ENCODE results near the gene CTTN. TPM values are rescaled to one million over a fixed set of nuclear protein-coding genes. Genes with fewer than 3 reads are reported as not detected.

Gene CTTN
- total RNA-seq, 1 experiment from 2014 or later: 224 TPM

DNA sequence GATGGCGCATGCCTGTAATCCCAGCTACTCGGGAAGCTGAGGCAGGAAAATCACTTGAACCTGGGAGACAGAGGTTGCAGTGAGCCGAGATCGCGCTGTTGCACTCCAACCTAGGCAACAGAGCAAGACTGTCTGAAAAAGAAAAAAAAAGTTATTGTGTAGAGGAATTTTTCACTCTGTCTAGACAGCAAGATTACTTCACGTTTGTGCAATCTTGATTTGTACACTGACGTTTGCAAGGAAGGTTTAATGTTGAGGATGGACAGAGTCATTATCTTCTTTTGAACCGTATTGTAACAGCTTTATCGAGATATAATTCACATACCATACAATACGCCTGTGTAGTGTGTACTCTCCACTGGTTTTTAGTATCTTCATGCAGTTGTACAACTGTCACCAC is 3.7 kb downstream of the CTTN start:
- H4K20me1 ChIP-seq (ENCODE audit: control insufficient read depth, insufficient read depth, insufficient read length): no peaks in the 10 kb centered on the region

More for the DNA sequence above, 3.7 kb downstream of the CTTN start:
- no peak overlapping the region for H3T11ph ChIP-seq (ENCODE audit: low read length)
- no peak overlapping the region for H4K5ac ChIP-seq (ENCODE audit: insufficient read length, low read depth, low read length)
- Mint-ChIP-seq H3K36me3 (ENCODE audit: insufficient read depth in 1 of 3, low read depth in 3 of 3) (peaks cover 11 to 32% (median 21%) of the 10 kb centered on the region in 3 experiments; a peak in 6 of 7 replicates), H3K4me3 (no peak overlapping the region), H3K27ac (peak overlapping the region in 1 of 3 experiments; percentile 65; a peak in 3 of 7 replicates), H3K27me3 (ENCODE audit: low read depth) (no peaks in the 10 kb centered on the region), H3K9me3 (no peaks in the 10 kb centered on the region), H3K4me1 (peaks cover 25 to 26% of the 10 kb centered on the region in 2 experiments)
- DNase-seq: no peak
- H4K8ac ChIP-seq (replicated peaks; ENCODE audit: insufficient read length, low read depth, low read length): no peak overlapping the region
- H3K4ac ChIP-seq (ENCODE audit: low read depth, low read length): no peak overlapping the region
- peaks cover 17% of the 10 kb centered on the region for H3K23me2 ChIP-seq (ENCODE audit: insufficient read length, low read depth, low read length, poor library complexity, severe bottlenecking)
- TF ChIP-seq, protein P1, sequence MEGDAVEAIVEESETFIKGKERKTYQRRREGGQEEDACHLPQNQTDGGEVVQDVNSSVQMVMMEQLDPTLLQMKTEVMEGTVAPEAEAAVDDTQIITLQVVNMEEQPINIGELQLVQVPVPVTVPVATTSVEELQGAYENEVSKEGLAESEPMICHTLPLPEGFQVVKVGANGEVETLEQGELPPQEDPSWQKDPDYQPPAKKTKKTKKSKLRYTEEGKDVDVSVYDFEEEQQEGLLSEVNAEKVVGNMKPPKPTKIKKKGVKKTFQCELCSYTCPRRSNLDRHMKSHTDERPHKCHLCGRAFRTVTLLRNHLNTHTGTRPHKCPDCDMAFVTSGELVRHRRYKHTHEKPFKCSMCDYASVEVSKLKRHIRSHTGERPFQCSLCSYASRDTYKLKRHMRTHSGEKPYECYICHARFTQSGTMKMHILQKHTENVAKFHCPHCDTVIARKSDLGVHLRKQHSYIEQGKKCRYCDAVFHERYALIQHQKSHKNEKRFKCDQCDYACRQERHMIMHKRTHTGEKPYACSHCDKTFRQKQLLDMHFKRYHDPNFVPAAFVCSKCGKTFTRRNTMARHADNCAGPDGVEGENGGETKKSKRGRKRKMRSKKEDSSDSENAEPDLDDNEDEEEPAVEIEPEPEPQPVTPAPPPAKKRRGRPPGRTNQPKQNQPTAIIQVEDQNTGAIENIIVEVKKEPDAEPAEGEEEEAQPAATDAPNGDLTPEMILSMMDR (conservative IDR thresholded peaks at IDR 0.05): no peak
- H3K4me2 ChIP-seq (ENCODE audit: insufficient read depth, insufficient read length, low read length): no peak overlapping the region
- H3K18ac ChIP-seq (ENCODE audit: insufficient read length, low read depth, low read length): no peak overlapping the region
- H3K56ac ChIP-seq (ENCODE audit: insufficient read length, low read depth, low read length): no peak overlapping the region
- no CpG with 5 or more reads among the region's 10 CpGs for WGBS (ENCODE audit: extremely low coverage, insufficient read length, low lambda C conversion rate)
- no peak overlapping the region for H3K23ac ChIP-seq (ENCODE audit: insufficient read length, low read depth, low read length)
- peaks cover 2% of the 10 kb centered on the region for H3K79me1 ChIP-seq (ENCODE audit: insufficient read depth, low read depth, low read length, poor library complexity, severe bottlenecking)
- no peak overlapping the region for H2BK120ac ChIP-seq (ENCODE audit: low read depth, low read length, poor library complexity, severe bottlenecking)
- no peak overlapping the region for H4K91ac ChIP-seq (ENCODE audit: insufficient read length, low read depth, low read length)
- H3K27me3 ChIP-seq (ENCODE audit: insufficient read depth, low read length): no peaks in the 10 kb centered on the region
- no peak overlapping the region for H2AFZ ChIP-seq (ENCODE audit: low read length)
- no peak overlapping the region for H2BK5ac ChIP-seq (ENCODE audit: insufficient read length, low read length)
- no peak overlapping the region for H2BK15ac ChIP-seq (ENCODE audit: low read depth, low read length)
- no peak overlapping the region for H3K14ac ChIP-seq (ENCODE audit: insufficient read depth, low read length)
- H3K9me3 ChIP-seq (ENCODE audit: control insufficient read depth, low read depth, low read length): no peaks in the 10 kb centered on the region
- no peak overlapping the region for H2AK5ac ChIP-seq (ENCODE audit: insufficient read length, low read length)
- H3K4me1 ChIP-seq (ENCODE audit: insufficient read depth, low read length): no peaks in the 10 kb centered on the region
- H2BK12ac ChIP-seq (ENCODE audit: insufficient read length, low read depth, low read length): no peak overlapping the region
- H3K9ac ChIP-seq (ENCODE audit: extremely low read depth, insufficient read length, low read length): no peak overlapping the region
- H3K27ac ChIP-seq (ENCODE audit: insufficient read length, low read depth, low read length): no peak overlapping the region
- peaks cover 26% of the 10 kb centered on the region; the same call in 1 of the 2 replicates for H3K79me2 ChIP-seq (ENCODE audit: insufficient read depth, low read length)
- no peak overlapping the region for H2BK20ac ChIP-seq (ENCODE audit: low read depth, low read length, poor library complexity, severe bottlenecking)

All from H9 (cell line).